Hepatocyte (in vitro differentiated cells): ENCODE data around the gene NAXD. TPM values are rescaled to one million over a fixed set of nuclear protein-coding genes. Genes with fewer than 3 reads are reported as not detected.
"Not testable (repeated sequence)": the region's sequence is repeated elsewhere in the genome, so short reads cannot be mapped to it uniquely, and the experiment has no call there.

Experiments
- DNase-seq: peaks from one replicate; pipeline ENCODE4 v3.0.0-alpha.2; 2016; ENCODE audit warnings: low spot score
- H2AFZ ChIP-seq: fragments of 200-600 bp; sonication (generic); 2 replicates; pipeline ENCODE4 v1.6.0; 2016; ENCODE audit warnings: antibody characterized with exemption, mild to moderate bottlenecking
- H3K27ac ChIP-seq: fragments of 200-600 bp; sonication (generic); 2 replicates; pipeline ENCODE4 v1.5.1; 2016; ENCODE audit warnings: mild to moderate bottlenecking
- H3K27me3 ChIP-seq: fragments of 200-600 bp; sonication (generic); 2 replicates; pipeline ENCODE4 v1.6.1; 2016
- H3K36me3 ChIP-seq: fragments of 200-600 bp; sonication (generic); replicated peaks from 2 replicates; pipeline ENCODE4 v1.5.1; 2016; ENCODE audit warnings: low read depth; ENCODE audit not compliant: insufficient read depth
- H3K4me1 ChIP-seq: fragments of 200-600 bp; sonication (generic); 2 replicates; pipeline ENCODE4 v1.5.1; 2016; ENCODE audit warnings: mild to moderate bottlenecking, moderate library complexity; ENCODE audit not compliant: insufficient read depth
- H3K4me2 ChIP-seq: fragments of 200-600 bp; sonication (generic); 2 replicates; pipeline ENCODE4 v1.6.0; 2016
- H3K4me3 ChIP-seq: fragments of 200-600 bp; sonication (generic); 2 replicates; pipeline ENCODE4 v1.5.1; 2016; ENCODE audit warnings: mild to moderate bottlenecking
- H3K79me2 ChIP-seq: fragments of 200-600 bp; sonication (generic); 2 replicates; pipeline ENCODE4 v1.6.0; 2017; ENCODE audit warnings: mild to moderate bottlenecking
- H3K9me2 ChIP-seq: fragments of 200-600 bp; sonication (generic); replicated peaks from 2 replicates; pipeline ENCODE4 v1.6.0; 2017; ENCODE audit warnings: mild to moderate bottlenecking; ENCODE audit not compliant: insufficient read depth
- H3K9me3 ChIP-seq: fragments of 200-600 bp; sonication (generic); 2 replicates; pipeline ENCODE4 v1.5.1; 2016; ENCODE audit warnings: low read depth, mild to moderate bottlenecking
- H4K20me1 ChIP-seq: fragments of 200-600 bp; sonication (generic); 2 replicates; pipeline ENCODE4 v1.6.0; 2016; ENCODE audit warnings: mild to moderate bottlenecking; ENCODE audit not compliant: insufficient read depth, poor library complexity, severe bottlenecking
- EZH2 ChIP-seq: fragments of 200-600 bp; sonication (generic); IDR thresholded peaks from 2 replicates; pipeline ENCODE4 v1.6.1; 2016; ENCODE audit warnings: antibody characterized with exemption, mild to moderate bottlenecking, borderline replicate concordance
- EZH2phosphoT487 ChIP-seq: fragments of 200-600 bp; sonication (generic); IDR thresholded peaks from one replicate; pipeline ENCODE4 v1.6.1; 2018; ENCODE audit warnings: antibody characterized with exemption, mild to moderate bottlenecking, low read depth, moderate library complexity; ENCODE audit not compliant: unreplicated experiment, severe bottlenecking
- WGBS: methylation state at CpG from one replicate; pipeline ENCODE4 v1.1.6; 2016; ENCODE audit warnings: low lambda C conversion rate; ENCODE audit errors: missing lambda C conversion rate; 5-methylcytosine and 5-hydroxymethylcytosine counted together
- polyA plus RNA-seq: library from polyadenylated mRNA; unstranded; fragments of >200 nt; fragmentation: Nextera tagmentation; extraction: Ambion mirVana; gene quantifications from 2 replicates; pipeline ENCODE4 v1.2.1, GENCODE V29; 2016
- total RNA-seq: library from RNA; depleted of rRNA; stranded (reverse); fragments of >200 nt; gene quantifications from 2 replicates; pipeline ENCODE4 v1.2.3, GENCODE V29; 2014
- TF ChIP-seq, protein P1 (sequence below): fragments of 200-600 bp; sonication (generic); IDR thresholded peaks from 2 replicates; pipeline ENCODE4 v1.5.1; 2016; ENCODE audit warnings: antibody characterized with exemption, mild to moderate bottlenecking; ENCODE audit not compliant: poor library complexity

Gene NAXD
- total and polyA plus RNA-seq, 2 experiments from 2014 or later, result 30.9 to 34.5 TPM

DNA sequence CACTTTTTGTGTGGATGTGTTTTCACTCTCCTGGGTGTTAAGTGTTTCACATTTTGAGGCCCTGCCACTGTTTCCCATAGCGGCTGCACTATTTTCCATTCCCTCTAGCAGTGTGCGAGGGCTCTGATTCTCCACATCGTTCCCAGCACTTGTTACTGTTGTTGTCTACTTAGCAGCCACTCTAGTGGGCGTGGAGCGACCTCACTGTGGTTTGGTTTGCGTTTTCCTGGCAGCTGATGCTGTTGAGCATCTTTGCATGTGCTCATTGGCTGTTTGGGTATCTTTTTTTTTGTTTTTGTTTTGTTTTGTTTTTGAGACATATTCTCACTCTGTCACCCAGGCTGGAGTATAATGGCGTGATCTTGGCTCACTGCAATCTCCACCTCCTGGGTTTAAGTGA lies 14.4 kb downstream of the NAXD start:
- no peaks in the 10 kb centered on the region for H3K36me3 ChIP-seq
- no peak overlapping the region for H3K4me3 ChIP-seq
- H3K4me1 ChIP-seq, result peaks cover 32% of the 10 kb centered on the region
- no peak for DNase-seq
- H3K27ac ChIP-seq, result peak overlapping the region; percentile 94
- no peak overlapping the region for H2AFZ ChIP-seq
- no peak overlapping the region for H3K4me2 ChIP-seq
- H3K9me3 ChIP-seq, result no peaks in the 10 kb centered on the region
- H4K20me1 ChIP-seq, result peaks cover 60% of the 10 kb centered on the region
- no peak for TF ChIP-seq EZH2
- no peak for TF ChIP-seq EZH2phosphoT487
- TF ChIP-seq, protein P1, sequence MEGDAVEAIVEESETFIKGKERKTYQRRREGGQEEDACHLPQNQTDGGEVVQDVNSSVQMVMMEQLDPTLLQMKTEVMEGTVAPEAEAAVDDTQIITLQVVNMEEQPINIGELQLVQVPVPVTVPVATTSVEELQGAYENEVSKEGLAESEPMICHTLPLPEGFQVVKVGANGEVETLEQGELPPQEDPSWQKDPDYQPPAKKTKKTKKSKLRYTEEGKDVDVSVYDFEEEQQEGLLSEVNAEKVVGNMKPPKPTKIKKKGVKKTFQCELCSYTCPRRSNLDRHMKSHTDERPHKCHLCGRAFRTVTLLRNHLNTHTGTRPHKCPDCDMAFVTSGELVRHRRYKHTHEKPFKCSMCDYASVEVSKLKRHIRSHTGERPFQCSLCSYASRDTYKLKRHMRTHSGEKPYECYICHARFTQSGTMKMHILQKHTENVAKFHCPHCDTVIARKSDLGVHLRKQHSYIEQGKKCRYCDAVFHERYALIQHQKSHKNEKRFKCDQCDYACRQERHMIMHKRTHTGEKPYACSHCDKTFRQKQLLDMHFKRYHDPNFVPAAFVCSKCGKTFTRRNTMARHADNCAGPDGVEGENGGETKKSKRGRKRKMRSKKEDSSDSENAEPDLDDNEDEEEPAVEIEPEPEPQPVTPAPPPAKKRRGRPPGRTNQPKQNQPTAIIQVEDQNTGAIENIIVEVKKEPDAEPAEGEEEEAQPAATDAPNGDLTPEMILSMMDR, result no peak
- peaks cover 97% of the 10 kb centered on the region for H3K79me2 ChIP-seq
- H3K27me3 ChIP-seq, result no peaks in the 10 kb centered on the region
- 97% methylated on average over 7 of the region's 7 CpGs for WGBS
- no peaks in the 10 kb centered on the region for H3K9me2 ChIP-seq

DNA sequence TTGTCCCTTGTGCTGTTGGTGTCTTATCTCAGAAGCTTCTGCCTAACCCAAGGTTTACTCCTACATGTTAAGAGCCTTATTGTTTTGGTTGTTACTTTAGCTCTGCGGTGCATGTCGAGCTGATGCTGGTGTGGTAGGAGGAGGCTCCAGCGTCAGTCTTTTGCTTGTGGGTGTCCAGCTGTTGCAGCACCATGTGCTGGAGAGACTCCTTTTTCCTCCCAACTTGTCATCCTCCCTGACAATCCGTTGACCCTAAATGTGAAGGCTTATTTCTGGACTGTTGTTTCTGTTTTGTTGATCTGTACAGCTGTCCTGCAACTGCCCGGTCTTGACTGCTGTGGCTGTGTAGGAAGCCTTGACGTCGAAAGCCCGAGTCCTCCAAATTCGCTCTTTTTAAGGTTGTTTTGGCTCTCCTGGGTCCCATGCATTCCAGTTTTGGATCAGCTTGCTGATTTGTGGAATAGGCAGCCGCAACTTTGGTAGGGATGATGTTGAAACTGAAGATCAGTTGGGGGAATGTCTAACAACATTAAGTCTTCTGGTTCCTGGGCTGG lies 15.3 kb downstream of the NAXD start:
- H3K4me1 ChIP-seq, result peaks cover 24% of the 10 kb centered on the region
- H3K36me3 ChIP-seq, result no peaks in the 10 kb centered on the region
- TF ChIP-seq EZH2phosphoT487, result no peak
- TF ChIP-seq, protein P1, result no peak
- TF ChIP-seq EZH2, result no peak
- peaks cover 55% of the 10 kb centered on the region for H4K20me1 ChIP-seq
- H3K27me3 ChIP-seq, result no peaks in the 10 kb centered on the region
- no peak overlapping the region for H3K4me3 ChIP-seq
- H3K79me2 ChIP-seq, result peaks cover 94% of the 10 kb centered on the region
- 96% methylated on average over 10 of the region's 10 CpGs for WGBS
- H2AFZ ChIP-seq, result no peak overlapping the region
- H3K4me2 ChIP-seq, result no peak overlapping the region
- H3K9me2 ChIP-seq, result no peaks in the 10 kb centered on the region
- H3K27ac ChIP-seq, result no peak overlapping the region
- no peaks in the 10 kb centered on the region for H3K9me3 ChIP-seq
- DNase-seq, result no peak

DNA sequence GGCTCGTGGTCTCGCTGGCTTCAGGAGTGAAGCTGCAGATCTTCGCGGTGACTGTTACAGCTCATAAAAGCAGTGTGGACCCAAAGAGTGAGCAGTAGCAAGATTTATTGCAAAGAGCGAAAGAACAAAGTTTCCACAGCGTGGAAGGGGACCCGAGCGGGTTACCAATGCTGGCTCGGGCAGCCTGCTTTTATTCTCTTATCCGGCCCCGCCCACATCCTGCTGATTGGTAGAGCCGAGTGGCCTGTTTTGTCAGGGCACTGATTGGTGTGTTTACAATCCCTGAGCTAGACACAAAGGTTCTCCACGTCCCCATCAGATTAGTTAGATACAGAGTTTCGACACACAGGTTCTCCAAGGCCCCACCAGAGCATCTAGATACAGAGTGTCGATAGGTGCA lies 16.9 kb downstream of the NAXD start:
- 94% methylated on average over 15 of the region's 15 CpGs for WGBS
- not testable (repeated sequence) for H3K27ac ChIP-seq, H3K9me2 ChIP-seq, DNase-seq, H3K4me2 ChIP-seq, H2AFZ ChIP-seq, H3K4me3 ChIP-seq, H3K27me3 ChIP-seq, H3K9me3 ChIP-seq, H3K36me3 ChIP-seq
- Histone ChIP-seq H3K4me1 (peaks cover 11% of the 10 kb centered on the region), H3K79me2 (peaks cover 78% of the 10 kb centered on the region), H4K20me1 (peaks cover 39% of the 10 kb centered on the region)

DNA sequence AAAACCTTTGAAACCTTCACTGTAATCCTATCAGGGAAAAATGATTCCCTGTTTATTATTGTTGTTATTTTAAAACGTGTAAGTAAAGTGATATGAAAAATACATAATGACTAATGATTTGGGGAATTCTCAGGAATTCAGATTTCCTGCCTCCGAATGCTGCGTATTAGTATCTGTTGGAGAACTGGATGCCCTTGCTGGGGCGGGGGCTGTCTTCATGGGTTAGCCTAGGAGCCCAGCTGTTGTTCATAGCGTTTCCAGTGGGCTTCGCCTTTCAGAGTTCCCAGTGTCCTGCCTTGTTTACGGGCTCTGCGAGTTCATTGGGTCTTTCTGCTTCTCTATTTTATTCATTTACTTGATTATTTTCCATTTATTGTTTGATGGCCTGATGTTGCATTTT lies 18.4 kb downstream of the NAXD start:
- DNase-seq, result no peak
- Histone ChIP-seq H3K27me3 (no peaks in the 10 kb centered on the region), H4K20me1 (peaks cover 31% of the 10 kb centered on the region), H3K36me3 (no peaks in the 10 kb centered on the region), H3K79me2 (peaks cover 63% of the 10 kb centered on the region), H3K4me3 (no peak overlapping the region), H3K9me3 (no peaks in the 10 kb centered on the region), H2AFZ (no peak overlapping the region), H3K4me1 (peaks cover under 1% of the 10 kb centered on the region), H3K9me2 (no peaks in the 10 kb centered on the region), H3K27ac (no peak overlapping the region), H3K4me2 (no peak overlapping the region)
- TF ChIP-seq EZH2phosphoT487 (no peak), EZH2 (no peak)
- TF ChIP-seq, protein P1, result no peak
- WGBS, result 97% methylated on average over 8 of the region's 8 CpGs
